NCI-H774 (cell line): ENCODE data around the gene ARSI.

Source experiments
- DNase-seq: peaks from one replicate; lab custom pipeline; 2025; lab: John Stamatoyannopoulos, UW

ARSI gene

DNA sequence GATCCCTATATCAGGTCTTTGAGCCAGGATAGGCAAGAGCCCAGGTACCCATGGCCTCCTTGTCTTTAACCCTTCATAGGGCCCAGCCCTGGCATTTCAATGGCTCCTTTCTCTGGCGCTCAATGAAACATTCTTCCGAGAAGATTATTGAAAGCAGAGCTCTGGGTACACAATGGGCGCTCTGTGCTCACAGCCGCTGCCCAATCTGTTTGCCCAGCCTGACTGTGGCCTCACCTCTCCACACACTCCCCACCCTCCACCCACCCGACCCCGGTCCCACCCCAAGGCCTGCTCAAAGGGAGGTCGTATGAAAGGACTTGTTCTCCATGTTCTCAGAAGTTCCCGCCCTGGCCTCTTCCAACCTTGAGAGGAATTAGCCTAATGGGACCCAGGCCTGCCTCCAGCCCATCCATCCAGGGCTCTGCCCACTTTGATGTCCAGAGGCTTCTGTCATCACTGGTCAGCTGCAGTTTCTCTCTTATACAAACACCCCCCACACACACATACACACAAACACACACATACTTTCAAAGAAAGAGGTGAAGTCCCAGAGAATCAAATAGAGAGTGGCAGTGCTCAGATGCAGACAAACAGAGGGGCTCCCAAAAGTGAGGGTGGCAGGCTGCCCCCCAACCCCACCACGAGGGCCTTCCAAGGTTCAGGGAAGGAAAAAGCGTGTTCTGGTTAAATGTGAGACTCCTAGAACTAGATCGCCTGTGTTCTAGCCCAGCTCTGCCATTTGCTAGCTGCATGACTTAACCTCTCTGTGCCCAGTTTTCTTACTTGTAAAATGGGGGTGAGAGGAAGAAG lies 5.1 kb upstream of the ARSI start:
- DNase-seq = no peak

- no peak for DNase-seq
These were observed 4.1 kb upstream of the ARSI start for GRCh38 chr5:150306775-150307174.

DNA sequence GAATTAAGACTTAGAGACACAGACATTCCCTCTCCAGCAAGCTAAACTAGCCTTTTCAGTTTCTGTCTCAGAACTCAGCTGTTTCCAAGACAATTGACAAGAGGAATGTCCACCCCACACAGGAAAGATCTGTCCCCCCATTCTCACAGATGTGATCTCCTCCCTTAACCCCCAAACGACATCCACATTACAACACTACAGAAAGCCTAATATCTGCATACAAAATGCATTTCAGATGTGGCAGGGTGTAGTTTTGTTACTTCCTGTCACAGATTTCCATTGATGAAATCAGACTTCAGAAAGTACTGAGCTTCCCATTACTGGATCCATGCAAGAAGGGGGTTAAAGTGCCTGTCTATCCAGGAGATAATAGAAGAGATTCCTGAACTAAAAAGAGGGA lies 2.9 kb upstream of the ARSI start:
- DNase-seq = no peak

- no peak for DNase-seq
These were observed 2.4 kb upstream of the ARSI start for GRCh38 chr5:150305095-150305494.

DNA sequence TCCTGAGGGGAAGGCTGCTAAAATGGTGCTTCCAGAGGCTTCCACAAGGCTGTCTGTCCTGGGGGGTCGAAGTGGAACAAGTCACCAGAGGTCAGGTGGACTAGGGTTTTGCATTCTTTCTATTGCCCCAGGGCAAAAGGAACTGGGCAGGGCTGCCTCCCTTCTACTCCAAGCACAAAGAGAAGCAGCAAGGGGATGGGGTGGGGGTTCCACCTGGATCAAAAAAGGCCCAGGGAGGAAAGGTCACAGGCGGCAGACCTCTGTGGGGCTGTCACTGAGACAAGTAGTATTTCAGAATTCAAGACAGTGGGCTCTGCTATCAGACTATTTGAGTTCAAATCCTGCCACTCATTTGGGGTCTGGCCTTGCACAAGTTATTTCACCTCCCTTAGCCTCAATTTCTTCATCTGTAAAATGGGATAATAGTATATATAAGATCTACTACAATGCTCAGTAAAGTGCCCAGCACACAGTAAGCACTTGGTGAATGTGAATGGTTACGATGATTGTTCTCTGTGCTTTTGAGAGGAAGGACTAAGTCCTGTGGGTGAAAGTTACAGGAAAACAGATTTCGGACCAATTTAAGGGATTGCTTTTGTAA lies 1.9 kb upstream of the ARSI start:
- DNase-seq = no peak

GRCh38 chr5:150303660-150304386 lies 1.1 kb upstream of the ARSI start:
- DNase-seq = no peak

GRCh38 chr5:150303070-150303615 lies 438 bp upstream of the ARSI start:
- no peak for DNase-seq

GRCh38 chr5:150301901-150302300 lies 804 bp downstream of the ARSI start:
- no peak for DNase-seq

GRCh38 chr5:150301170-150301505 lies 1.6 kb downstream of the ARSI start:
- DNase-seq = no peak

GRCh38 chr5:150300496-150301169 lies 2.1 kb downstream of the ARSI start:
- DNase-seq = no peak

DNA sequence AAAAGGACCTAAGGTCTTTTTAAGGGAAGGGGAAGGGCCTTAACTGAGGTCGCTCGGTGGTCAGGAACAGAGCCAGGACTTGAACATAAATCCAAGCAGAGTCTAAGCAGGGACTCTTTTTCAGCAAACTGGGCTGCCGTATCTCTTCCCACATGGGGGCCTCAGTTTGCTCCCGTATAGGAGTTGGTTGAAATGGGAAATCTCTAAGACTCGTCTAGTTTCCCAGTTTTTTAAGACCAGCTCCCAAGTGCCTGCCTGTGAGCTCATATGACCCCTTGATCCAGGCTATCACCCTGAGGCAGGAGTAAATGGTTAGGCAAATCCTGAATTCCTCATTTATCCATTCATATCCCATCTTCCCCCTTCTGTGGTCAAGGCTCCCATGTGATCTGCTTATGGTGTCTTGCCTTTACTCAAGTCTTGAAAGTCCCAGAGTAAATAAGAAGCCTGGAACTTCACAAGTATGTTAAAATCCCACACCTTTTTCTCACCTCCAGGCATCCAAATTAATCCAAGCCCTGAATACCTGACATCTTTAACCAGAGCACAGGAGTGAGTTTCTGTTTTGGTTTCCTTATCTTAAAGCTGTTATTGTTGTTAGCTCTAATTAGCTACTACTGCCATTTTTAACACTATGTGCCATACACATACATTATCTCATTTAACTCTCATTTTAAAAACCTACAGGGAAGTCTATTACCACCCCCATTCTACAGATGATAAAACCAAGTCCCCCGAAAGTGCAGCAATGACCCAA lies 3.0 kb downstream of the ARSI start:
- DNase-seq = no peak

GRCh38 chr5:150298701-150299451 lies 3.8 kb downstream of the ARSI start:
- no peak for DNase-seq

GRCh38 chr5:150297934-150298595 lies 4.6 kb downstream of the ARSI start:
- DNase-seq = no peak

DNA sequence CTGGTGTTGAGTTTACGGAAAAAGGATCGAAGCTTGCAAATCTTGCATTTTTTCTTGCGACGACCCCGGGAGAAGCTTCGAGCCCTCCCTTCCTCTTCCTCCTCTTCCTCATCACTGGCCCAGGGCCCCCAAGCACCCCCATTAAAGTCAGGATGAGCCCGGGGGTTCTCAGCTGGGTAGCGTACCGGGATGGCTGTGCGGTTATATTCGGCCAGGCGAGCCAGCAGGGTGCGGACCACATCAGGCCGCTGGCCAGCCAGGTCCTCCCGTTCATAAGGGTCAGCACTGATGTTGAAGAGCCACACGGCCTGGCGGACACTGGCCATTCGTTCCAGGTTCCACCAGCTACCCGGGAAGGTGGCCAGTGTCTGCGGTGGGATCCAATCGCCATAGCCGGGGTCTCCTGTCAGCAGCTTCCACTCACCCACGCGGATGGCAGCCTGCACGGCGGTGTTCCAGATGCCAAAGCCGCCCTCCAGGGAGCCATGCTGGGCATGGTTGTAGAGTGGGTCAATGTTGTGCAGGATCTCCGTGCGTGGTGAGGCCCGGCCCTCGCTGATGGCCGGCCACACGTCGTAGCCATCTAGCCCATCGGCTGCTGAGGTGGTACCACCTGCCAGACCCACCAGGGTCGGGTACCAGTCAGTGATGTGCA lies 5.3 kb downstream of the ARSI start:
- no peak for DNase-seq

DNA sequence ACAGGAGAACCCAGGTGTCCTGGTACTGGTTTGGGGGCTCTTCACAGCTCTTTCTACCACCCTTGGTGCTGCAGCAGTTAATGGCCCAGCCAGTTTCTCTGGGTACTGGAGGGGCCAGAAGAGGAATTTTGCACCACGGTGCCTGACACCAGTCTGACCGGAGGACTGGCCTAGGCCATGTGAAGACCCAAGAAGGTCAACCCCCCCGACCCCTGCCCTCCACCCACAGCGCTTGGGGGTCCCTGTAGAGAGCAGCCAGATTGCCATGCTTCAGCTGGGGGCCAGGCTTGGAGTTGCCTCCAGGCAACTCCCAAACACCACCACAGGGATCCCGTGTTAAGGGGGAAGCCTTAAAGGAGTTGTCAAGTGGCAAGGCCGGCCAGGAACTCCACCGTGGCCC lies 6.2 kb downstream of the ARSI start:
- DNase-seq = no peak

DNA sequence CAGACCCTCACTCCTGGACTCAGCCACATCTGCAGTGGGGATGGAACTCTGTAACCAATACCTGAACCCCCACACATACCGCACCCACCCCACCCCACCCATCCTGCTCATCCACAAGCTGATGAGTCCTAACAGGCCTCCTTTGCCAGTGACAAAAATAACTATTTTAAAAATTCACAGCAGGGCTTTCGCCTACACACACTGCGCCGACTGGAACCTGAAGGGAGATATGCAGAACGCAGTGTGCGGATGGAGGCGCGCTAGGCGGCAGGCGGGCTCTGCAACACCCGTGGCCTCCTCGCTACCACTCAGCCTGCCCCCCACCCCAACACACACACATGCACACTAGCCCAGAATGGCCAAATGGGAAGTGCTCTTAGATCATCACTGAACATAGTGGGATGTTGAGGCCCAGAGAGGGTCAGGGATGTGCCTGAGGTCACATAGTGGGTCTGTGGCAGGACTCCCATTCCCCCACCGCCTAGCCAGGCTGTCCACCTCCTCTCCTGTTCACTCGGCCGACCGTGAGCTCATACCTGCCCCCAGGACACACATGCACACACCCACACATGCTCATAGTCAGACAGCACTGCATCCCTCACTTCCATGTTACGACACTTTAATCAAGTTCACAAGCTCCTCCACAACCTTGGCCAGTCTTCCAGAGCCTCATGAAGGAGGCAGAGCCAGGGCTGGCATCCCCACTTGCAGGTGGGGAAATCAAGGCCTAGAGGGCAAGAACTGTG lies 6.8 kb downstream of the ARSI start:
- no peak for DNase-seq

DNA sequence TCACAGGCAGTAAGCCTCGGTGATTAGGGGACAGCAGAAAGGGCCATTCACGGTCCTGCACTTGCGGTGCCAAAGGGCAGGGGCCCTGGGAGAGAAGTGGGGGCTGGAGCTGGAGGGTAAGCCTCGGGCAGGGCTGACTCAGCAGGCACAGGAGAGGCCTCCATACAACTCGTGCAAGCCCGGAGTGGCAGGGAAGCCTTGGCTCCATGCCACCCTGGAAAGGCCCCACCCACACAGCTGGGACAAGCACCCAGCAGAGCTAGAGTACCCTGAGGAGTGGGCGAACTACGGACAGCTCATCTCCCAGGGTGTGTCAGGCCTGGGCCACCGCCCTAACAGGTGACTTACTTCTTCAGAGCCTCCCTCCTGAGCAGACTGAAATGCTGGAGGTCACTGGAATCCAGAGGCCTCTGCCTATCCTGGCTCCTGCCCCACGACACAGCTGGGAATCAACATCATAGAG lies 7.5 kb downstream of the ARSI start:
- no peak for DNase-seq

GRCh38 chr5:150294551-150295071 lies 8.1 kb downstream of the ARSI start:
- no peak for DNase-seq
